Parathyroid adenoma (tissue), 2 donors: ENCODE data around the gene CAMK2G.

Experiments used
- H2AFZ ChIP-seq: fragments of 300-600 bp; sonication (generic); one replicate; pipeline ENCODE4 v1.7.0; 2017; ENCODE audit warnings: antibody characterized with exemption, mild to moderate bottlenecking
- H3K27ac ChIP-seq: fragments of 300-600 bp; sonication (generic); one replicate; pipeline ENCODE4 v1.7.0; 2017
- H3K27me3 ChIP-seq: fragments of 300-600 bp; sonication (generic); one replicate; pipeline ENCODE4 v1.7.0; 2017; ENCODE audit warnings: low read length; ENCODE audit not compliant: control insufficient read depth, insufficient read depth
- H3K36me3 ChIP-seq: fragments of 300-600 bp; sonication (generic); one replicate; pipeline ENCODE4 v1.7.0; 2017; ENCODE audit warnings: low read length; ENCODE audit not compliant: control insufficient read depth, insufficient read depth
- H3K4me1 ChIP-seq: fragments of 300-600 bp; sonication (generic); one replicate; pipeline ENCODE4 v1.7.0; 2017; ENCODE audit warnings: control low read depth
- H3K4me2 ChIP-seq: fragments of 300-600 bp; sonication (generic); one replicate; pipeline ENCODE4 v1.7.0; 2017; ENCODE audit warnings: low read length
- H3K4me3 ChIP-seq: fragments of 300-600 bp; sonication (generic); one replicate; pipeline ENCODE4 v1.7.0; 2017; ENCODE audit warnings: low read depth, low read length
- H3K79me2 ChIP-seq: fragments of 300-600 bp; sonication (generic); one replicate; pipeline ENCODE4 v1.7.0; 2017; ENCODE audit warnings: control low read depth
- H3K9ac ChIP-seq: fragments of 300-600 bp; sonication (generic); one replicate; pipeline ENCODE4 v1.7.0; 2017; ENCODE audit warnings: mild to moderate bottlenecking
- H3K9me3 ChIP-seq: fragments of 300-600 bp; sonication (generic); one replicate; pipeline ENCODE4 v1.7.0; 2017; ENCODE audit warnings: low read length; ENCODE audit not compliant: control insufficient read depth
- CTCF ChIP-seq: fragments of 300-600 bp; sonication (generic); IDR thresholded peaks from one replicate; pipeline ENCODE4 v1.7.0; 2017; ENCODE audit warnings: antibody characterized with exemption, mild to moderate bottlenecking
- donor health status: primary hyperparathyroidism.

CAMK2G gene

GRCh38 chr10:73857446-73857845, 16.9 kb downstream of the CAMK2G start:
- no peak for TF ChIP-seq CTCF
- H2AFZ ChIP-seq = no peak overlapping the region
- H3K9me3 ChIP-seq = no peaks in the 10 kb centered on the region
- no peak overlapping the region for H3K9ac ChIP-seq
- no peak overlapping the region for H3K27ac ChIP-seq
- no peaks in the 10 kb centered on the region for H3K27me3 ChIP-seq
- H3K79me2 ChIP-seq = no peaks in the 10 kb centered on the region
- H3K4me2 ChIP-seq = no peak overlapping the region
- H3K4me3 ChIP-seq = no peak overlapping the region
- H3K36me3 ChIP-seq = no peaks in the 10 kb centered on the region
- H3K4me1 ChIP-seq = peaks cover 8% of the 10 kb centered on the region

GRCh38 chr10:73856261-73856660, 18.1 kb downstream of the CAMK2G start:
- H3K79me2 ChIP-seq = no peaks in the 10 kb centered on the region
- no peak overlapping the region for H3K9ac ChIP-seq
- no peak overlapping the region for H3K27ac ChIP-seq
- no peaks in the 10 kb centered on the region for H3K36me3 ChIP-seq
- no peak for TF ChIP-seq CTCF
- no peak overlapping the region for H3K4me2 ChIP-seq
- H3K4me3 ChIP-seq = no peak overlapping the region
- no peak overlapping the region for H2AFZ ChIP-seq
- no peaks in the 10 kb centered on the region for H3K27me3 ChIP-seq
- no peaks in the 10 kb centered on the region for H3K9me3 ChIP-seq
- H3K4me1 ChIP-seq = peaks cover 8% of the 10 kb centered on the region

- no peaks in the 10 kb centered on the region for H3K36me3 ChIP-seq
- peaks cover 8% of the 10 kb centered on the region for H3K4me1 ChIP-seq
- no peaks in the 10 kb centered on the region for H3K9me3 ChIP-seq
- H3K27me3 ChIP-seq = no peaks in the 10 kb centered on the region
- no peaks in the 10 kb centered on the region for H3K79me2 ChIP-seq
- no peak overlapping the region for H3K4me3 ChIP-seq
- no peak overlapping the region for H3K4me2 ChIP-seq
- no peak overlapping the region for H2AFZ ChIP-seq
- no peak overlapping the region for H3K27ac ChIP-seq
- no peak for TF ChIP-seq CTCF
- H3K9ac ChIP-seq = no peak overlapping the region
Observed at GRCh38 chr10:73855413-73855812, 18.9 kb downstream of the CAMK2G start.

GRCh38 chr10:73854310-73854709, 20.0 kb downstream of the CAMK2G start:
- no peak overlapping the region for H3K9ac ChIP-seq
- H3K79me2 ChIP-seq = no peaks in the 10 kb centered on the region
- no peak overlapping the region for H3K4me3 ChIP-seq
- H3K27me3 ChIP-seq = no peaks in the 10 kb centered on the region
- H3K4me1 ChIP-seq = no peaks in the 10 kb centered on the region
- no peak for TF ChIP-seq CTCF
- H2AFZ ChIP-seq = no peak overlapping the region
- H3K27ac ChIP-seq = no peak overlapping the region
- no peak overlapping the region for H3K4me2 ChIP-seq
- no peaks in the 10 kb centered on the region for H3K36me3 ChIP-seq
- no peaks in the 10 kb centered on the region for H3K9me3 ChIP-seq

GRCh38 chr10:73853196-73853595, 21.2 kb downstream of the CAMK2G start:
- Histone ChIP-seq H3K4me1 (no peaks in the 10 kb centered on the region), H2AFZ (no peak overlapping the region), H3K79me2 (peaks cover 3% of the 10 kb centered on the region), H3K27ac (no peak overlapping the region), H3K9me3 (no peaks in the 10 kb centered on the region), H3K4me3 (no peak overlapping the region), H3K36me3 (no peaks in the 10 kb centered on the region), H3K4me2 (no peak overlapping the region), H3K27me3 (no peaks in the 10 kb centered on the region), H3K9ac (no peak overlapping the region)
- no peak for TF ChIP-seq CTCF
